GM19397 (cell line): ENCODE results near the gene TSSK3.
"Not testable (repeated sequence)": the region's sequence is repeated elsewhere in the genome, so short reads cannot be mapped to it uniquely, and the experiment has no call there.

Experiments
- ATAC-seq: cut with Tn5 transposase; IDR thresholded peaks from one replicate; pipeline ENCODE4 v1.9.1; 2021; ENCODE audit warnings: mild to moderate bottlenecking, moderate library complexity; ENCODE audit not compliant: unreplicated experiment

TSSK3 gene

GRCh38 chr1:32337855-32338636 is 24.3 kb upstream of the TSSK3 start:
- ATAC-seq = no peak

- ATAC-seq = no peak
These were observed 23.6 kb upstream of the TSSK3 start for GRCh38 chr1:32338637-32339145.

DNA sequence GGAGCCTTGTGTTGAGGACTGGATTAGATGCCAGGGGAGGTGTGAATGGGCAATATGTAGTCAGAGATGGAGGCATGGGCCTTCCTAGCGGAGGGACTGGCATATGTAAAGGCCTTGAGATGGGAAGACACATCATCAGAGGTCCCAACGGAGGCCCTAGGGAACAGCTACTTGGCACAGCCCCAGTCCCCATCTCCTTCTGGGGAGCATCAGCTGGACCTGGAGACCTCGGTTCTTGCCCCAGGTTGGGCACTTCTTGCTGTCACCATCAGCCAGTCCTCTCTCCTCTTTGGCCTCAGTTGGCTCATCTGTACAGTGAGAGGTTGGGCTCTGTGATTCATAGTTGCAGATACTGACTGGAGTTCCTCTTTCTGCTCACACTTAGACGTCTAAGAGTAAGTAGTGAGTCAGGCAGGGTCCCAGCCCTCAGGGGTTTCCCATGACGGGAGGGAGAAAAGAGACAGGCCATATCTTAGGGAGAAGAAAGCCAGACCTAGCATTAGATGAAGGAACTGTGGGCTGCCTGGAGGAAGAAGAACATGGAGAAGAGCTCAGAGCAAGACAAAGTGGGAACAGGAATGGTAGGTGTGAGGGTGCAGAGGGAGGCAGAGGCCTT is 22.9 kb upstream of the TSSK3 start:
- no peak for ATAC-seq

DNA sequence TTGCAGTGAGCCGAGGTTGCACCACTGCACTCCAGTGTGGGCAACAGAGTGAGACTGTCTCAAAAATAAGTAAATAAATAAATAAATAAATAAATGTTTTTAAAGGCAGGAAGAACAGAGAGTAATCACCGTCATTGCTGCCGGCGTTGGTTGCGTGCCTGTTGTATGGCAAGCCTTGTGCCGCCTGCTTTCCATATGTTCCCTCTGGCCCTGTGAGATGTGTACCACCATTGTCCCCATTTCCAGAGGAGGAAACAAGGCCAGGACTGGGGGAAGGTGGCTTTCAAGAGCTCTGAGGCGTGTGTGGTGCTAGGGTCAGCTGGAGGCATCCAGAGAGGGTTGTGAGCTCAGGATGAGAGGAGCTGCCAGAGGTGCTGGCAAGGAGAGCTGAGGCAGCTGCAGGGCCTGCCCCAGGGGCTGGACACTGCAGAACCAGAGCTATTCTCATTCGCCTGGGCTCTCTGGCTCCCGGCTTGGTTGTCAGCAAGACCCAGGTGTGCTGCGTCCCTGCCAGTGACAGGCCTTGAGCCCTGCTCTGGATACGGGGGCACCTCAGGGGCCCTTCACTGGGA is 21.1 kb upstream of the TSSK3 start:
- ATAC-seq = no peak

DNA sequence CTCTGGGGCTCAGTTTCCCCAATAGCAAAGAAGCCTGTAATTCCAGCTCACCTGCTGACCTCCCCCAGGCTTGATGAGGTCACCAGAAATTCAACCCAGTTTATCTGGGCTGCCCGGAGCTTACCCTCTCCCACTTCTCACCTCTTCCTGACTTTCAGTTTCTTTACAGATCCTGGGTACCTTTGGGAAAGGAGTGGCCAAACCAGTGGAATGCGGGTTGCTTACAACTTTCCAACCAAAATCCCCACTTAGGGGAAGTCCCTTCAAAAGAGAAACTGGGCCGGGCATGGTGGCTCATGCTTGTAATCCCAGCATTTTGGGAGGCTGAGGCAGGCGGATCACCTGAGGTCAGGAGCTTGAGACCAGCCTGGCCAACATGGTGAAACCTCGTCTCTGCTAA is 20.4 kb upstream of the TSSK3 start:
- no peak for ATAC-seq

DNA sequence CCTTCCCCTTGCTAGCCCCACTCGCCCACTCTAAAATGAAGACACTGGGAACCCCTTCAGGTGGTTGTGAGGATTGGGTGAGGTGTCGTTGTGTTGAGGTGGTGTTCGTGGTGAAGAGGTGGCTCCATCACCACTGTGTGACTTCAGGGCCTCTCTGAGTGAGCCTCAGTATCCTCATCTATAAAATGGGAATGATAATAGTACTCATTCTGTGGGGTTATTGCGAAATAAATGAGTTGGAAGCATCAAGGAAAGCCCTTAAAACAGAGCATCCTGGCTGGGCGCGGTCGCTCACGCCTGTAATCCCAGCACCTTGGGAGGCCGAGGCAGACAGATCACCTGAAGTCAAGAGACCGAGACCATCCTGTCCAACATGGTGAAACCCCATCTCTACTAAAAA is 19.6 kb upstream of the TSSK3 start:
- ATAC-seq = no peak

DNA sequence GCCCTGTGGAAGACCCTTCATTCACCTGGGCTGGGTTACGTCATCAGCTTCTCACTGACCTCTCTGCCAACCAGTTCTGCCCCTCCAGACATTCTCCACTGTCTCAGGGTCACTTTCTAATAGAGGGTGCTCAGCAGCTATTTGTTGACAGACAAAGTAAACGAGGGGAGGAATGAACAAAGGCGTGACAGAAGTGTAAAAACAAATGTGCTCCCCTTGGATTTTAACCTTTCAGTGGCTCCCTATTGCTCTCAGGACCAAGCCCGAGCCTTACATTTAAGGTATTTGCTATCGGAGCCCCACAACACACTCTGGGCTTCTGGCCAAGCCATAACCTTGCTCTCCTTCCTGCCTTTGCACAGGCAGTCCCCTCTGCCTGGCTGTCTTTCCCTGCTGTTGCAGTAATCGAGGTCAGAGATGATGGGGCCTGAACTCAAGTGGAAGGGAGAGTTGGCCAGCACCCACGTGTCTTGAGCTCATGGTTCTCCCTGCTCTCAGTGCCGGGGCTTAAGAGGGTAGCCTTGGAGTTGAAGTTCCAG is 17.0 kb upstream of the TSSK3 start:
- ATAC-seq = no peak

DNA sequence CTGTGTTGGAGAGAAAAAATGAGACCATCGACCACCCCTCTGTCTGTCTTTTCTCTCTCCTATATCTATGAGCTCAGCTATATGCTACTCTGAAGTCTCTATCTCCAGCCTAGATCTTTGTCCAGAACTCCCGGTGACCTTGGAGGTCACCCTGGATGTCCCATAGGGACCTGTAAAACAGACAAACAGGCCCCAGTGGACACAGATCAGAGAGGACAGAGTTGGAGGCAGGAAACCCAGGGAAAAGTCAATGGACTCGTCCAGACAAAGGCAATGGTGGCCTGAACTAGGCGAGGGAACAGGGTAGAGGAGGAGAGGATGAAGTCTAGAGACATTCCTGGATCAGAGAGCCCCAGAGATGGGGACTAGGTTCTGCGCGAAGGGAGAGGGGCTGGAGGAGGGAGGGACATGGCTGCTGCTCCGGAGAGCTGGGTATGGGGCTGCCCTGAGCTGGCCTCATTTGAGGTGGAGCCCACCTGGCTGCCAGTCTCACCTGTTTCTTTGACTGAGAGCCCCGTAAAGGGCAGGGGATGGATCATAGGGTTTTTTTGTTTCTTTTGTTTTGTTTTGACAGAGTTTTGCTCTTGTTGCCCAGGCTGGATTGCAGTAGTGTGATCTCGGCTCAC is 15.7 kb upstream of the TSSK3 start:
- ATAC-seq = no peak

DNA sequence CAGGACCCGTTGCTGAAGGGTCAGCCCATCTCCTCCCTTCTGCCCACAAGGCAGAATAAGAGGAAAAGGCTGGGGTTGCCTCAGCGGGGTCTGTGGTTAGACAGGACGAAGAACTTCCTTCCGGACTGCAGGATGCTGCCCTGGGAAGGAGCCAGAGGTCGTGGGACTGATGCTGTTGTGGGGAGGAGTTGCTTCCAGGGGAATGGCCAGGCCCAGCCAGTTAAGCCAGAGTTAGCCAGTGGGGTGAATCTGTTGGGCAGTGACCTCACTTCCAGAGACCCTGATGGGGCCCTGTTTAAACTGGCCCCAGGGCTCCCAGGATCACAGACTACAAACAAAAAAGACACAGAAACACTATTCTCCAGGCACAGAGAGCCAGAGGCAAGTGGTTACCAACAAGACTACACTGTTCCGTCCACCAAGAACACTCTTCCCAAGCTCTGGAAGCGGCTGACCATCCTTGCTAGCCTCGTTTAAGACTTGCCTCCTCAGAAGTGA is 13.1 kb upstream of the TSSK3 start:
- no peak for ATAC-seq

- ATAC-seq = peak; percentile 43
These were observed 11.4 kb upstream of the TSSK3 start for GRCh38 chr1:32350785-32351398.

- peak; percentile 88 for ATAC-seq
These were observed 10.7 kb upstream of the TSSK3 start for GRCh38 chr1:32351399-32352238.

DNA sequence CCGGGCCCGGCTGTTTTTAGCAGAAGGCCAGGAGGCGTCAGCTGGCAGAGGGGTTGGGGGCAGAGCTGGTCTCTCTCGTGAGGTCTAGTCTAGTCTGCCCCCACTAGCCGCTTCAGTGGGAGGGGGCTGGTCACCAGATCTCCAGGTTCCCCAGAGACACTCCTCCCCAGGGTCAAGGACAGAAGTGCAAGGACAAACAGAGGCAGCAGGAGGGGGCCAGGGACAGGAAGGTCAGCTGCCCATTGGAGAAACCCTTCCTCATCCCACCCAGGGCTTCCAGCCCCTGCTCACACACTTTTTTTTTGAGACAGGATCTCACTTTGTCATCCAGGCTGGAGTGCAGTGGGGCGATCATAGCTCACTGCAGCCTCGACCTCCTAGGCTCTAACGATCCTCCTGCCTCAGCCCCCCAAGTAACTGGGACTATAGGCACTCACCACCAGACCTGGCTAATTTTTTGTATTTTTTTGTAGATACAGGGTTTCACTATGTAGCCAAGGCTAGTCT is 10.0 kb upstream of the TSSK3 start:
- ATAC-seq = no peak

GRCh38 chr1:32352831-32353383 is 9.4 kb upstream of the TSSK3 start:
- no peak for ATAC-seq

- ATAC-seq = no peak
These were observed 8.9 kb upstream of the TSSK3 start for GRCh38 chr1:32353431-32353830.

DNA sequence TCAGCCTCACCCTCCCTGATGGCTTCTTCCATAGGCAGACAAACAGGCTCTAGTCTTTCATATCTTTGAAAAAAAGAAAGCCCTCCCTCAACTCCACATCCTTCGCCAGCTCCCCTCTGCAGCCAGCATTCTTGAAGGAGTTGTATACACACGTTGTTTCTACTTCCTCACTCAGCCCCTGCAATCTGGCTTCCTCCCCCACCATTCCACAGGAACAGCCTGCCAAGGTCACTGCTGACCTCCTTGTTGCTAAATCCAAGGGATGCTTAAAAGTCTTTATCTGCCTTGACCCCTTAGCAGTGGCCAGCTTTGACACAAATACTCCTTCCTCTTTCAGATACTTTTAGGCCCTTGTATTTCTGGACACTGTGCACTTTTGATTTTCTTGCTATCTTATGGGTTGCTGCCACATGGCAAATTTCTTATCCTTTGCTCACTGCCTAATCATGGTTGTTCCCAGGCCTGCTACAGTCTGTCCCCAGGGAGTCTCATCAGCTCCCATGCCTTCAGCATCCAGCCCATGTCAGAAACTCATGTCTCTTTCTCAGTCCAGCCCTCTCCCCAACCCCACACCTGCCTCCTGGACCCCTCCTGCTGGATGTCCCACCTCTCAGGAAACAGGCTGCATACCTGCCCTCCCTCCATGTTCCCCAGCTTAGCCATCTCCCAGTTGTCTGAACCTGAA is 8.3 kb upstream of the TSSK3 start:
- no peak for ATAC-seq

DNA sequence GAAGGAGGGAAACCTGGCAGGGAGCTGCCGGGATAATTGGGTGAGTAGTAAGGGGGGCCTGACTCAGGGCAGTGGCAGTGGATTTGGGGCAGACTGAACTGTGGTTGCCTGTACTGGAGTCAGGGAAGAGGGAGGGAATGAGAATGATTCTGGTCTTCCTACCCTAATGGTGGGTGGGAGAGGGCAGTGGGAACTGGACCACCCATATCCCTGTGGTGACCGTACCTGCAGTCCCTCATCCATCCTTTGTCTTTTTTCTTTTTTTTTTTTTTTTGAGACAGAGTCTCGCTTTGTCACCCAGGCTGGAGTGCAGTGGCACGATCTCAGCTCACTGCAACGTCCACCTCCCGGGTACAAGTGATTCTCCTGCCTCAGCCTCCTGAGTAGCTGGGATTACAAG is 6.6 kb upstream of the TSSK3 start:
- not testable (repeated sequence) for ATAC-seq

DNA sequence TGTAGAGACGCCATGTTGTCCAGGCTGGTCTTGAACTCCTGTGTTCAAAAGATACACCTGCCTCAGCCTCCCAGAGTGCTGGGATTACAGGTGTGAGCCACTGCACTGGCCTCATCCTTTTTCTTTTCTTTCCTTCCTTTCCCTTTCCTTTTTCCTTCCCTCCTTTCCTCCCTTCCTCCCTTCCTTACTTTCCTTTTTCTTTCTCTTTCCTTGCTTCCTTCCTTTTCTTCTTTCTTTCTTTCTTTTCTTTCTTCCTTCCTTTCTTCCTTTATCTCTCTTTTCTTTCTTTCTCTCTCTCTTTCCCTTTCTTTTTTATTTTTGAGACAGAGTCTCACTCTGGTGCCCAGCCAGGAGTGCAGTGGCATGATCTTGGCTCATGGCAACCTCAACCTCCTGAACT is 5.9 kb upstream of the TSSK3 start:
- no peak for ATAC-seq

GRCh38 chr1:32357614-32358013 is 4.7 kb upstream of the TSSK3 start:
- no peak for ATAC-seq

DNA sequence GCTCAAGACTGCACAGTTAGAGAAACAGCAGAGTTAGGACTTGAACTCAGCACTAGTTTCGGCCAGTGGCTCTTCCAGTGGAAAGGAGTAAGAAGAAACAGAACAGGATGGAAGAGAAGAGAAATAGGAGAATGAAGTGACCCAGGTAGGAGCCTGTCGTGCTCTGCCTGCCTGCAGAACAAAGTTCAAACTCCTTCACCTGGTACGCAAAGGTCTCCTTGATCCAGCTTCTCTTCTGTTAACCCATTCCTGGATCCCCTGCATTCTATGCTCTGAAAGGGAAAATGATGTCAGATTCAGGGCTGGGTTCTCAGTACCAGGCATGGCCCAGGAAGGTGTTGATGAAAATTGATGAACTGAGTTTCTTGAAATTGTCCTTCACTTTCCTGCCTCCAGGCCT is 3.9 kb upstream of the TSSK3 start:
- ATAC-seq = no peak
